Measurements from ENCODE around the gene SPSB4. TPM values are rescaled to one million over a fixed set of nuclear protein-coding genes. Genes with fewer than 3 reads are reported as not detected.

Gene SPSB4
- total and polyA plus RNA-seq, 2 of the 13 experiments (the other 11 are each of a cell fraction or from before 2014, with no cell fraction given), result not detected

GRCh38 chr3:141076797-141077571 is 25.8 kb downstream of the SPSB4 start:
- BruUV-seq (replicated peaks), result no TSS peak
- Histone ChIP-seq H3K27ac (ENCODE audit: extremely low read length, insufficient read depth, low read length) (no peak overlapping the region), H4K20me1 (ENCODE audit: insufficient read depth, low read length) (no peaks in the 10 kb centered on the region), H3K79me2 (ENCODE audit: insufficient read depth, low read length) (no peaks in the 10 kb centered on the region), H3K4me1 (ENCODE audit: insufficient read depth, low read length) (peaks cover 9% of the 10 kb centered on the region), H3K36me3 (replicated peaks in 1 of 2; ENCODE audit: control insufficient read depth in 1 of 2, insufficient read depth in 2 of 2, low read length in 2 of 2) (no peaks in the 10 kb centered on the region), H3K27me3 (ENCODE audit: control insufficient read depth in 1 of 2, insufficient read depth in 2 of 2, low read length in 2 of 2) (peaks cover 0 to 42% of the 10 kb centered on the region in 2 experiments; a peak in 4 of 5 replicates), H3K4me3 (replicated peaks in 1 of 3; ENCODE audit: insufficient read depth in 1 of 3, low read depth in 2 of 3, low read length in 3 of 3) (no peak overlapping the region), H3K9ac (ENCODE audit: insufficient read depth, low read depth, low read length) (no peak overlapping the region), H3K4me2 (ENCODE audit: low read depth, low read length) (no peak overlapping the region), H2AFZ (ENCODE audit: low read length) (no peak overlapping the region), H3K9me3 (ENCODE audit: low read length) (no peaks in the 10 kb centered on the region)
- ChIA-PET POLR2A (no interaction called here), CTCF (ENCODE audit: low intra/inter-chr PET ratio, low total read pairs) (no interaction called here)
- intact Hi-C loops (cut with micrococcal nuclease; ENCODE audit: unreplicated experiment), result no loop called here
- FAIRE-seq (no peak), ATAC-seq (no peak), DNase-seq (ENCODE audit: low spot score) (no peak)
- in situ Hi-C loops (cut with HindIII; ENCODE audit: extremely low pct_ligation_motif_present, low pct_unique_long_range_greater_than_20kb), result no loop called here
- 54% methylated on average over 22 of the region's 23 CpGs for WGBS (ENCODE audit: low lambda C conversion rate)
- TF ChIP-seq ATF4 (CRISPR knock-in tag; IDR thresholded peaks at IDR 0.05) (no peak), ZNF850 (CRISPR knock-in tag; conservative IDR thresholded peaks at IDR 0.05) (no peak), THAP9 (CRISPR knock-in tag; IDR thresholded peaks at IDR 0.05; ENCODE audit: borderline replicate concordance) (no peak), TBL1XR1 (IDR thresholded peaks at IDR 0.05; ENCODE audit: borderline replicate concordance, low read length, partially characterized antibody) (no peak), ZNF251 (CRISPR knock-in tag; IDR thresholded peaks at IDR 0.05) (no peak), ZNF180 (CRISPR knock-in tag; IDR thresholded peaks at IDR 0.05; ENCODE audit: borderline replicate concordance, low read depth) (no peak), NFAT5 (CRISPR knock-in tag; IDR thresholded peaks at IDR 0.05) (no peak), SRY (CRISPR knock-in tag; IDR thresholded peaks at IDR 0.05) (no peak), NFKBIZ (CRISPR knock-in tag; IDR thresholded peaks at IDR 0.05) (no peak), ZNF772 (CRISPR knock-in tag; IDR thresholded peaks at IDR 0.05) (no peak), ZBTB20 (CRISPR knock-in tag; IDR thresholded peaks at IDR 0.05; ENCODE audit: borderline replicate concordance, low read depth) (no peak), PLSCR1 (CRISPR knock-in tag; IDR thresholded peaks at IDR 0.05; ENCODE audit: borderline replicate concordance) (no peak)
